NCI-H345 (cell line): ENCODE results near the gene ST7L.
A peak's percentile ranks its signal among the peaks of the same experiment; 100 is the strongest.
"Not testable (repeated sequence)": the region's sequence is repeated elsewhere in the genome, so short reads cannot be mapped to it uniquely, and the experiment has no call there.

Source experiments
- DNase-seq: peaks from one replicate; lab custom pipeline; 2025; lab: John Stamatoyannopoulos, UW

ST7L gene

GRCh38 chr1:112618721-112619517 lies at the start of gene ST7L:
ST7L (minus strand) TSS chr1:112619141; CDS start chr1:112619113, 28 bp downstream.
- peak; percentile 85 for DNase-seq

DNA sequence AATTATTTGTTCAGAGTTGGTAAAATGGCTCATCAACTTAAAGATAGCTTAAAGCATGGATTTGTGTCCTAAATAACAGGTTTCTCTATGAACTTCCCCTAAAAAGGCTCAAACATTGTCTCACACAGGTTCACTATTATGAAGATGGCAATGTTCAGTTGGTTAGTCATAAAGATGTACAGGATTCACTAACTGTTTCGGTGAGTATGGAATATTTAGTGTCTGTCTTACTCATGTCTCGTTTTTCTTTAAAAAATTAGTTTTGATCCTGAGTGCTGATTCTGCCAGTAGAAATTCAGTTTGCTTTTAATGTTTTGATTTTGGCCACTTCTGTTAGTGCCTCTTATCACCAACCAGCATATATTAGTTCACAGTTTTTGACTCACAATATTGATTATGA lies 48.0 kb upstream of the ST7L start:
- no peak for DNase-seq

DNA sequence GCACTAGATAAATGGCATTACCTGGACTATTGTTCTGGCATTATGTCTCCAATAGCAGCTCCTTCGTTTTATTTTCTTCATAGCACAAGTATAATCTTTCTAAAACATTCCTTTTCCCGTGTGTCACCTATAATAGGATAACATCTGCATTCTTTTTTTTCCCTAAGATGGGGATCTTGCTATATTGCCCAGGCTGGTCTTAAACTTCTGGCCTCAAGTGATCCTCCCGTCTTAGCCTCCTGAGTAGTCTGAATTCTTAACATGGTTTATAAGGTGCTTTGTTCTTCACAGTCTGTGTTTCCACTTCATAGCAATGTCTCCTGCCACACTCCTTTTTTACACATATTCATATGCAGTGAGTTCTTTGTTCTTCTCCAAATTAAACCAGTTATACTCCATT lies 46.9 kb upstream of the ST7L start:
- DNase-seq, result no peak

GRCh38 chr1:112651205-112651604 lies 32.3 kb upstream of the ST7L start:
- DNase-seq, result no peak

- no peak for DNase-seq
These were observed 27.3 kb upstream of the ST7L start for GRCh38 chr1:112646225-112646624.

GRCh38 chr1:112643080-112643479 lies 24.1 kb upstream of the ST7L start:
- no peak for DNase-seq

DNA sequence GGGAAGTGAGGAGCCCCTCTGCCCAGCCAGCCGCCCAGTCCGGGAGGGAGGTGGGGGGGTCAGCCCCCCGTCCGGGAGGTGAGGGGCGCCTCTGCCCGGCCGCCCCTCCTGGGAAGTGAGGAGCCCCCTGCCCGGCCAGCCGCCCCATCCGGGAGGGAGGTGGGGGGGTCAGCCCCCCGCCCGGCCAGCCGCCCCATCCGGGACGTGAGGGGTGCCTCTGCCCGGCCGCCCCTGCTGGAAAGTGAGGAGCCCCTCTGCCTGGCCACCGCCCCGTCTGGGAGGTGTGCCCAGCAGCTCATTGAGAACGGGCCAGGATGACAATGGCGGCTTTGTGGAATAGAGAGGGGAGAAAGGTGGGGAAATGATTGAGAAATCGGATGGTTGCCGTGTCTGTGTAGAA lies 21.5 kb upstream of the ST7L start:
- DNase-seq, result not testable (repeated sequence)

GRCh38 chr1:112638110-112638428 lies 19.1 kb upstream of the ST7L start:
- DNase-seq, result no peak

- DNase-seq, result no peak
These were observed 18.5 kb upstream of the ST7L start for GRCh38 chr1:112637254-112638109.

DNA sequence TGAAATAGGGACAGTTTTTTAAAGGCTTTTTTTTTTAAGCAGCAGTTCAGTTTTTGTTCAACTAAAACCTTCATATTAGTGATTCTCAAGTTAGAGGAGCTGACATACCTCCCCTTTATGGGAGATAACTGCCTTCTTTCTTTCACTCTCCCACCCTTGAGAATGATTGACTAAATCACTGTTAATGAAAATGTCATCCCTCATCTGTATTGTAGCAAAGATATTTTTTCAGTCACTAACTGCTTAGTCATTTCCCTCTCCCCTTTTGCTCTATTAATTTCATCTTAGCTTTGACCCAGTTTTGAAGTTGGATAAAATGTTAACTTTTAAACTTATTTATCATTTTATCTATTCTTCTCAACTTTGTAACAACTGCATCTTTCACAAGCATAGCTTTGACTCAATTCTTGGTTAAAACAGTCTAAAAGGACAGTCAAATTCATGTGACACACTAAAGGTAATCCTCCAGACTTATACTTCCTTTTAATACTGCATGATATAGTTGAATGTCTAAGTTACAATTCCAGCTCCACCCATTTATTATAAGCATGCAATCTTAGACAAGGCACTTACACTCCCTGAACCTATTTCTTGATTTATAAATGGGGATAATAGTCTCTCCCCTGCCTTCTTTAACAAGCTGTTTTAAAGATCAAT lies 17.8 kb upstream of the ST7L start:
- no peak for DNase-seq

GRCh38 chr1:112636056-112636455 lies 17.1 kb upstream of the ST7L start:
- DNase-seq, result no peak

- DNase-seq, result no peak
These were observed 15.4 kb upstream of the ST7L start for GRCh38 chr1:112634367-112634766.

GRCh38 chr1:112633628-112634027 lies 14.7 kb upstream of the ST7L start:
- DNase-seq, result no peak

GRCh38 chr1:112629256-112629655 lies 10.3 kb upstream of the ST7L start:
- no peak for DNase-seq

DNA sequence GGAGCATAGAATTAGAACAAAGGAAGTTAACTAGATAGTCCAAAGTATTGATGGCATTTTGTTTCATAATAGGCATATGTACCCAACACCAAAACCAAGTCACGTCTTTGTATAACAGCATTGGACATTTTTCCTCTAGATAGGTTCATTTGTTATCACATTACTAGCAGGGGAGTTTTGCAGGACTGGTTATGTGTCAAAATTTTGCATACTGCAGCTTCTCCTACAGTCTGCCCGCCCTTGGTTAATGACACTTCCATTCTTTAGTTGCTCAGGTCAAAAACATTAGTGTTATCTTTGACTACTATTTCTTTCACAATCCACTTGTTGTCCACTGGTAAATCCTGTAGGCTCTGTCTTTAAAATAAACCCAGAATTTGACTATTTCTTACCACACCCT lies 9.6 kb upstream of the ST7L start:
- no peak for DNase-seq

DNA sequence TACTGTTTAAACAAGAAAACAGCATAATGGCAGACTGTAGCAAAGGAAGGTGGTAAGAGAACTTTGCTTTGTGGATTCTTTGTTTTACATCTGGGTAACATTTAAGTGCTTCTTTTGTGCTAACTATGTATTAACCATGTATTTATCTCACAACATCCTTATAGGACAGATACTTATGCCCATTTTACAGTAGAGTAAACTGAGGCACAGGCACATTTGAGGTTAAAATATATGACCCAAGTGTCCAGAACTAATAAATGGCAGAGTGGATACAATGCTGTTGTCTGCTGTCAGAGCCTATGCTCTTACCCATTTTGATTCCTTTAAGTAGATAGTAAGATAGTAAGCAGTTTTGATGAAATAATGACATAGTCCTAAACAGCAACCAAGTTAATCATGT lies 7.9 kb upstream of the ST7L start:
- DNase-seq, result no peak

GRCh38 chr1:112626193-112626592 lies 7.3 kb upstream of the ST7L start:
- no peak for DNase-seq

GRCh38 chr1:112625696-112626095 lies 6.8 kb upstream of the ST7L start:
- no peak for DNase-seq

DNA sequence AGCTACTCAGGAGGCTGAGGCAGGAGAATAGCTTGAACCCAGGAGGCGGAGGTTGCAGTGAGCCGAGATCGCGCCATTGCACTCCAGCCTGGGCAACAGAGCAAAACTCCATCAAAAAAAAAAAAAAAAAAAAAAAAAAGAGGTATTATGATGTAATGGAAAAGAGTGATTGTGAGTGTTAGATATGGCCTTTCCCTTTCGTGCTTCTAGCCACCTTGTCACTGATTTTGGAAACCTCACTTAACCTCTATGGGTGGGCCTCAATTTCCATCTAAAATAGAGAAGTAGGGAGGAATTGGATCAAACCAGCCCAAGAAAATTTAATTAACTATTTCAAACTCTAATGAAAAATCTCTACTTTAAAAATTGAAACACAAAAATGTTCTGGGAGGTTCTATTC lies 5.6 kb upstream of the ST7L start:
- not testable (repeated sequence) for DNase-seq

GRCh38 chr1:112620377-112620695 lies 1.4 kb upstream of the ST7L start:
- DNase-seq, result no peak

GRCh38 chr1:112619518-112620376 lies 806 bp upstream of the ST7L start, which contains the start of gene CAPZA1:
CAPZA1 (plus strand) TSS chr1:112619832; CDS start chr1:112619845, 13 bp downstream.
- peak; percentile 92 for DNase-seq
